Thyroid gland (tissue), 4 donors: ENCODE results near the gene ZBTB32. TPM values are rescaled to one million over a fixed set of nuclear protein-coding genes. Genes with fewer than 3 reads are reported as not detected.

Experiments used
- DNase-seq, 2 donors: peaks; one replicate each; pipeline ENCODE4 v3.0.0-alpha.2; 2019
- H3K27ac ChIP-seq, 3 donors: fragments of 200-600 bp; sonication (generic); 1 replicate in 2 of 3; 2 replicates in 1 of 3; pipeline ENCODE4 v1.5.1; 2016 to 2019; ENCODE audit warnings: mild to moderate bottlenecking in 1 of 3, moderate library complexity in 1 of 3
- H3K27me3 ChIP-seq: fragments of 200-600 bp; sonication (generic); one replicate; pipeline ENCODE4 v1.5.1; 2019
- H3K36me3 ChIP-seq, 2 donors: fragments of 200-600 bp; sonication (generic); one replicate each; pipeline ENCODE4 v1.5.1; 2016 to 2019
- H3K4me1 ChIP-seq, 2 donors: fragments of 200-600 bp; sonication (generic); one replicate each; pipeline ENCODE4 v1.5.1; 2017 to 2019
- H3K4me3 ChIP-seq, 3 donors: fragments of 200-600 bp; sonication (generic); replicated peaks in 1 of 3; 1 replicate in 2 of 3; 2 replicates in 1 of 3; pipeline ENCODE4 v1.5.1; 2016; ENCODE audit warnings: mild to moderate bottlenecking in 1 of 3
- H3K9me3 ChIP-seq: fragments of 200-600 bp; sonication (generic); one replicate; pipeline ENCODE4 v1.5.1; 2017
- POLR2A ChIP-seq, 2 donors: fragments of 450-650 bp; IDR thresholded peaks; one replicate each; pipeline ENCODE4 v1.6.1; 2017; ENCODE audit warnings: antibody characterized with exemption in 2 of 2, mild to moderate bottlenecking in 2 of 2, moderate library complexity in 1 of 2
- WGBS, 2 donors: methylation state at CpG; one replicate each; pipeline ENCODE4 v1.1.5; 2017; 5-methylcytosine and 5-hydroxymethylcytosine counted together
- intact Hi-C: fragments of 100-400 bp; cut with DNase I; formaldehyde crosslinking; loops from one replicate; pipeline ENCODE4 v1.15.1; 2023
- total RNA-seq, 4 donors: library from RNA; depleted of rRNA; stranded (reverse); fragments of >200 nt; gene quantifications; one replicate each; pipeline ENCODE4 v1.2.3, GENCODE V29; 2016
- TF ChIP-seq, protein P1 (sequence below), 6 experiments: fragments of 200-600 bp in 3 of 6; fragments of 450-650 bp in 3 of 6; sonication (generic) in 3 of 6; IDR thresholded peaks; one replicate each; pipeline ENCODE4 v1.5.1; 2016 to 2019; ENCODE audit warnings: antibody characterized with exemption in 6 of 6, mild to moderate bottlenecking in 2 of 6, inconsistent platforms in 1 of 6, moderate library complexity in 1 of 6

Gene ZBTB32
- total RNA-seq, 4 donors from 2014 or later: not detected

GRCh38 chr19:35715981-35716800 is 11.8 kb downstream of the ZBTB32 start:
- WGBS, 2 donors: 0 to 4% methylated on average over 34 to 36 of the region's 52 CpGs
- no peaks in the 10 kb centered on the region for H3K9me3 ChIP-seq
- intact Hi-C loops: loop anchor here (2.0 to 5.0 kb wide), 2 partner anchors 21 to 169 kb away; partner anchors contain the start of gene TMEM147
- H3K36me3 ChIP-seq: peaks cover 2 to 4% of the 10 kb centered on the region in 2 donors
- TF ChIP-seq POLR2A (IDR thresholded peaks at IDR 0.05): no peak
- H3K4me1 ChIP-seq: peaks cover 18 to 23% of the 10 kb centered on the region in 2 donors
- DNase-seq: peak; percentile 60 to 67
- H3K27ac ChIP-seq: peak overlapping the region; percentile 39 to 90 (median 72)
- peak overlapping the region; percentile 43 to 88 (median 49) for H3K4me3 ChIP-seq
- H3K27me3 ChIP-seq: no peaks in the 10 kb centered on the region

DNA sequence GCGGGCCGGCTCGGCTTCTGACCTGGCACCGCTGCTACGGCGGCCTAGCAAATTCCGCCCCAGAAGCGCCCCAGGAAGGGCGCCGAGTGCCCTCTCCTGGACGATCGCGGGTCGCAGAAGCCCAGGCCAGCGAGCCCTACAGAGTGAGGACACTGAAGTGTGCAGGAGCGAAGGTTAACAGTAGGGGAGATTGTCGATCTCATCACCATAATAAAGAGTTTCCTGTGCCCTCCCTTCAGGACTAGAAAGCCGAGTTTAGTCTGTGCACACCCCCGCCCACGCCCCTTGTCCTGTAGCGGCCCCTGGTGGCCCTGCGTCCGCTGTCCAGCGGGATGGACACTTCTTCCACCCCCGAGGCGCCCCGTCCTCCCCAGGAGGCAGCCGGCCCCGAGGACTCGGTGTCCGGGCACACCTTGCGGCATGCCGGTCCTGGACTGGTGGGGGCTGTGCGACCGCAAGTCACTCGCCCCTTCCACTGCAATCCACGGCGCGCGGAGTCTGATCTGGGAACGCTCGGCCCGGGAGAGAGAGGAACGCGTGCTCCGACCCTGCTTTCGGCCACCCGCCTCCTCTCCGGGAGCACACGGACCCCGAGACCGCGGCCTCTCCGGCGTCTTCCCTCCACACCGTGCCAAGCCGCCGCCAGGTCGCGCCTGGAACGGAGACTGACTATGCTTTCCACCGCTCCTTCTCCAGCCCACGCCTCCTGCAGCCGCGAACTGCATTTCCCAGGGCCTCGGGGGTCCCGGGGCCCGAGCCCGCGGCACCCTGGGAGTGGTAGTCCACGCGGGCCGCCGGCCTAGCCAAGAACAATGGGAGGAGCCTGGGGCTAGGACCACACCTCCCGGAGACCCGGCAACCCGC is 12.7 kb downstream of the ZBTB32 start:
- intact Hi-C loops: loop anchor here (2.0 to 5.0 kb wide), 2 partner anchors 22 to 170 kb away; partner anchors contain the start of gene TMEM147
- DNase-seq: peak; percentile 97
- H3K4me3 ChIP-seq: peak overlapping the region; percentile 43 to 88 (median 49)
- peaks cover 18 to 23% of the 10 kb centered on the region in 2 donors for H3K4me1 ChIP-seq
- 0% methylated on average over 21 of the region's 77 CpGs for WGBS, 2 donors
- peak overlapping the region; percentile 72 to 90 (median 78) for H3K27ac ChIP-seq
- no peaks in the 10 kb centered on the region for H3K27me3 ChIP-seq
- peaks cover 9 to 10% of the 10 kb centered on the region in 2 donors for H3K36me3 ChIP-seq
- TF ChIP-seq, protein P1, sequence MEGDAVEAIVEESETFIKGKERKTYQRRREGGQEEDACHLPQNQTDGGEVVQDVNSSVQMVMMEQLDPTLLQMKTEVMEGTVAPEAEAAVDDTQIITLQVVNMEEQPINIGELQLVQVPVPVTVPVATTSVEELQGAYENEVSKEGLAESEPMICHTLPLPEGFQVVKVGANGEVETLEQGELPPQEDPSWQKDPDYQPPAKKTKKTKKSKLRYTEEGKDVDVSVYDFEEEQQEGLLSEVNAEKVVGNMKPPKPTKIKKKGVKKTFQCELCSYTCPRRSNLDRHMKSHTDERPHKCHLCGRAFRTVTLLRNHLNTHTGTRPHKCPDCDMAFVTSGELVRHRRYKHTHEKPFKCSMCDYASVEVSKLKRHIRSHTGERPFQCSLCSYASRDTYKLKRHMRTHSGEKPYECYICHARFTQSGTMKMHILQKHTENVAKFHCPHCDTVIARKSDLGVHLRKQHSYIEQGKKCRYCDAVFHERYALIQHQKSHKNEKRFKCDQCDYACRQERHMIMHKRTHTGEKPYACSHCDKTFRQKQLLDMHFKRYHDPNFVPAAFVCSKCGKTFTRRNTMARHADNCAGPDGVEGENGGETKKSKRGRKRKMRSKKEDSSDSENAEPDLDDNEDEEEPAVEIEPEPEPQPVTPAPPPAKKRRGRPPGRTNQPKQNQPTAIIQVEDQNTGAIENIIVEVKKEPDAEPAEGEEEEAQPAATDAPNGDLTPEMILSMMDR (IDR thresholded peaks at IDR 0.05): peak; percentile 50 to 97 (median 92)
- TF ChIP-seq POLR2A (IDR thresholded peaks at IDR 0.05): peak in 1 of 2 donors; percentile 26
- no peaks in the 10 kb centered on the region for H3K9me3 ChIP-seq

DNA sequence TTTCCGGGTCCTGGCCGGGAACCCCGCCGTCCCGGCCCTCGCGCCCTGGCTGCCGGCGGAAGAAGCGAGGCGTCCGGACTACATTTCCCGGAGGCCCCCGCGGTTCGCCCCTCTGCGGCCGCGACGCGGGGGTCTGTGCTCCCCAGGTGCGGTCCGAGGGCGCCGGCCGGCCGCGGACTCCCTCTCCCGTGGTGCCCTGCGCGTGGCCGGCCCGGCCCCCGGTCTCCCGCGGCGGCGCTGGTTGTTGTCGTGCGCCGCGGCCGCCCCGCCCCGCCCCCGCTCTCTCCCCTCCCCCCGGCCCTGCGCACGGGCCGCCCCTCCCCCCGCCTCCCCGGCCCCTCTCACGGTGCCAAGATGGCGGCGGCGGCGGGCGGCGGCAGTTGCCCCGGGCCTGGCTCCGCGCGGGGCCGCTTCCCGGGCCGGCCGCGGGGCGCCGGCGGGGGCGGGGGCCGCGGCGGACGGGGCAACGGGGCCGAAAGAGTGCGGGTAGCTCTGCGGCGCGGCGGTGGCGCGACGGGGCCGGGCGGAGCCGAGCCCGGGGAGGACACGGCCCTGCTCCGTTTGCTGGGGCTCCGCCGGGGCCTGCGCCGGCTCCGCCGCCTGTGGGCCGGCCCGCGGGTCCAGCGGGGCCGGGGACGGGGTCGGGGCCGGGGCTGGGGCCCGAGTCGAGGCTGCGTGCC is 13.4 kb downstream of the ZBTB32 start, which contains the start of gene KMT2B:
Gene KMT2B (plus strand): TSS at position 339 of the 680 bp plus-strand sequence. CDS start 16 bp downstream, at position 355.
- Histone ChIP-seq H3K4me1 (peaks cover 18 to 23% of the 10 kb centered on the region in 2 donors), H3K4me3 (peak within 1 kb of the TSS; percentile 49 to 98 (median 88)), H3K27me3 (no peaks in the 10 kb centered on the region), H3K9me3 (no peaks in the 10 kb centered on the region), H3K36me3 (peaks cover 17% of the 10 kb centered on the region in 2 donors), H3K27ac (peak within 1 kb of the TSS; percentile 72 to 90 (median 78))
- no CpG with 5 or more reads among the region's 109 CpGs for WGBS, 2 donors
- TF ChIP-seq, protein P1 (IDR thresholded peaks at IDR 0.05): no peak
- TF ChIP-seq POLR2A (IDR thresholded peaks at IDR 0.05): no peak
- intact Hi-C loops: loop anchor here (2.0 to 5.0 kb wide), 2 partner anchors 23 to 171 kb away; partner anchors contain the start of gene TMEM147
- no peak for DNase-seq

GRCh38 chr19:35718345-35719041 is 14.1 kb downstream of the ZBTB32 start:
- Histone ChIP-seq H3K9me3 (no peaks in the 10 kb centered on the region), H3K4me3 (peak overlapping the region; percentile 14 to 98 (median 88)), H3K27ac (peak overlapping the region in 2 of 3 donors; percentile 59 to 75), H3K36me3 (peaks cover 24% of the 10 kb centered on the region in 2 donors), H3K4me1 (peaks cover 18 to 23% of the 10 kb centered on the region in 2 donors), H3K27me3 (no peaks in the 10 kb centered on the region)
- intact Hi-C loops: loop anchor here (5.0 kb wide), 1 partner anchor 171 kb away; the partner anchor contains the start of gene TMEM147
- DNase-seq: peak; percentile 52 to 56
- 5 to 6% methylated on average over 6 to 22 of the region's 42 CpGs for WGBS, 2 donors
- TF ChIP-seq POLR2A (IDR thresholded peaks at IDR 0.05): no peak
- TF ChIP-seq, protein P1 (IDR thresholded peaks at IDR 0.05): no peak
